HG02970 (cell line): Measurements from ENCODE around the gene LARGE1.

ENCODE experiments used
- ATAC-seq: cut with Tn5 transposase; IDR thresholded peaks from one replicate; pipeline ENCODE4 v1.9.1; 2021; ENCODE audit warnings: mild to moderate bottlenecking, moderate library complexity, moderate number of reproducible peaks; ENCODE audit not compliant: unreplicated experiment, low FRiP score

The LARGE1 gene

DNA sequence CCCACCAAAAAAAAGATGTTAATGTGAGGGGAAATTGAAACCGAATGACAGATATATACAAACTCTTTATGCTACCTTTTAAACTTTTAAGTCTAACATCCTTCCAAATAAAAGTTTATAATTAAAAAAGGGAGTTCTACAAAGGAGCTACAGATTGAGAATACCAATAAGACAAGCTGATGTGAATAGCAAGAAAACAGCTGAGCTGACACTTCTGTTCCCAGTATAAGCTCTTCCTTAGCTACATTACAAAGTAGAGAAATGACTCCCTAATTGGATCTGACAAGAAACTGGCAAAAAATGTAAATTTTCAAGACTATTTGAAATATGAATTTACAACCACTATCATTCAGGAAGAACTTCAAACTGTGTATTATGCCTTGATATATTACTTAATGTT, 567.5 kb downstream of the LARGE1 start:
- ATAC-seq: no peak

DNA sequence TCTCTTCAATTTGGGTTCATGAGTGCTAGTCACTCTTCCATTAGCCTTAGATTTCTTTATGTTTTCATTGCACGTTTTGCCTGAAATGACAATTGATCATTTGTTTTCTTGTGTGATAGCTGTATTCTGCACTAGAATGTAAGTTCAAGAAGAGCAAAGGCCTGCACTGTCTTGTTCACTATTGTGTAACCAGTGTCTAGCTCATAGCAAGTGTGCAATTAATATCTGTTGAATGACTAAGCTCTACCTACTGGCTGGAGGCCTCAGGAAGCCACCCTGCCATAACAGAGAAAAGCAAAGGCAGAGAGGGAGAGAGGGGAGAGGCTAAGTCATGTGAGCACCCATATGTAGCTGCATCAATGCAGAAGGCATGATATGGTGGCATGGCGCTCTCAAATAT, 569.3 kb downstream of the LARGE1 start:
- no peak for ATAC-seq

DNA sequence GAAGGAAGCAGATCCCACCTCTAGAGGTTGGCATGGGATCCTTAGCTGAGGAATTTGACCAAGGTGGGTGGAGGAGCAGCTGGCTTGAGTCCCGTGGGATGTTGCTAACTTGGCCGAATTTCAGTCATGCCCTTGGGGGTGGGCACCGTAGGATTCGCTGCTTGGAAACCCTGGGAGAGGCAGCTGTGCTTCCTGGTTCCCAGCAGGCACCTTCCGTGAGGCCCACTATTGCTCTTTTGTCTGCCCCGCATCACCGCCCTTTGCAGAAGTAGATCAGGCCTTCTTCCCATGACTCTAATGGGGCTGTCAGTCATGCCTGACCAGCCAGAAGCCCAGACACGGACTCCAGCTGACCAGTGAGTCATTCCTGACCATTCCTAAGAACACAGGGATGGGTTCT, 569.8 kb downstream of the LARGE1 start:
- no peak for ATAC-seq

DNA sequence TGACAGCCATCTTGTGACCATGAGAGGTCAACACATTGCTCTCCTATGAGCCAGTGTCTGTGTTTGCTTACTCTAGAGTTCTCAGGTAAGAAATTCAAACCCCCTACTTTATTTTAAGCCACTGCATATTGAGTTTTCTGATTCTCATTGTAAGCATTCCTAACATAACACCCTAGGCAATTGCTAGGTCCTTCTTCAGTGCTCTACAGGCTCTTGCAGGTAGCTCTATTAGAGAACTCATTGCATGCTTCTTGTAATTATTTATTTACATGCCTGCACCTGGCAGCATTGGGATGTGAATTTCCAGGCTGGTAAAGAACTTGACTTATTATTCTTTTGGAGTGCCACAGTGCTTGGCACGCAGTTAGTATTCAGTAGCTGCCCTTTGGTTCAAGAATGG, 573.3 kb downstream of the LARGE1 start:
- no peak for ATAC-seq

DNA sequence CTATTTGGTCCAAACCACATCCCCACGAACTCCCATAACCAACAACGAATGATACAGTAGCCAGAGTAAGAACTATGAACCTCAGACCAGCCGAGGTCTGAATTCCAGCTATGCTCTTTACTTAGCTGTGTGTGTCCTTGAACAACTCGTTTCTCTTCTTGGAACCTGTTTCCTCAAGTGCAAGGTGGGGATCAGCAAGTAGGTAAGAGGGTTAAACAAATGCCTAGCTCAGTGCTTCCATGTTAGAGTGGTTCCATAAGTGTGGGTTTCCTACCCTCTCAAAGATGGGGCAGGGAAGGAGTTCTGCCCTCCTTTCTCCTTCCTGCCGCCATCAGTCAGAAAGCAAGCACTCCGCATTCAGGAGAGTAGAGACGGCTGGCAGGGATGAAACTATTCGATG, 578.7 kb downstream of the LARGE1 start:
- no peak for ATAC-seq

DNA sequence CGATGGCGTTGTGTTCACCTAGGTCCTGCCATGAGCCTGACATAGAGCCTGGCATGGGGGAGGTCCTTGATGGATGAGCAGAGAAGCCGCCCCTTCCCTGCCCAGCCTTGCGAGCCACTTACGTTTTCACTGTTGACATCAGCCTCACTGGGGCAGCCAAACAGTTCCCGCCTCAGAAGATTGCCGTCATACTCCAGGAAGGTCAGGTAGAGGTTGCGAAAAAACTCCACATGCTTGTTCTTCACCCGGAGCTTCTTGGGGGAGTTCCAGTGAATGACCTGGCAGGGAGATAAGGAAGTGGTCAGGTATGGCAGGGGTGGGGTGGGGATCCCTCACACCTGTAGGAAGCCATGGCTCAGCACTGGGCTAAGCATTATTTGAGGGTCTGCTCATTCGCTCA, 582.8 kb downstream of the LARGE1 start:
- no peak for ATAC-seq

DNA sequence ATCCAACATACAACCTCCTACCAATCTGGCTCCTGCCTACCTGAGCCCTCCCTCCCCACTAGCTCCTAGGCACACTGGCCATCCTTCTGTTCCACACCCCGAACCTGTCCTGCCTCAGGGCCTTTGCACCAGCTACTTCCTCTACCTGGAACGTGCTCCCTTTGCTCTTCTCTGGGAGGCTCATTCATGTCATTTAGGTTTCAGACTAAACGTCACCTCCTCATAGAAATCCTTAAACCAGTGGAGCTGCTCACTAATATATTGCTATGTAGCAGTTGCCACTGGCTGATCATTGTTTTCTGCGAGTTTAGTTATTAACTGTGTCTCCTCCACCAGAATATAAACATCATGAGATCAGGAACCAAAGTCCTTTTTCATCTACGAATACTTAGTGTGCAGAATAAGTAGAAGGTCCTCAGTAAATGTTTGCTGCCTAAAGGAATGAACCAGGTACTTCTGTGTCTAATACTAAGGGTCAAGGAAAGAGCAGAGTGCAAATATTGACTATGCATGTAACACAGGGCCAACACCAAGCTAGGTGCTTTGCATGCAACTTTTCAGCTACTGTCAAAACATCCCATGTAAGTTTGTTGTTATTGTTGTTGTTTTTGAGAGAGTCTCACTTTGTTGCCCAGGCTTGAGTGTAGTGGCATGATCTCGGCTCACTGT, 584.5 kb downstream of the LARGE1 start:
- ATAC-seq: no peak

DNA sequence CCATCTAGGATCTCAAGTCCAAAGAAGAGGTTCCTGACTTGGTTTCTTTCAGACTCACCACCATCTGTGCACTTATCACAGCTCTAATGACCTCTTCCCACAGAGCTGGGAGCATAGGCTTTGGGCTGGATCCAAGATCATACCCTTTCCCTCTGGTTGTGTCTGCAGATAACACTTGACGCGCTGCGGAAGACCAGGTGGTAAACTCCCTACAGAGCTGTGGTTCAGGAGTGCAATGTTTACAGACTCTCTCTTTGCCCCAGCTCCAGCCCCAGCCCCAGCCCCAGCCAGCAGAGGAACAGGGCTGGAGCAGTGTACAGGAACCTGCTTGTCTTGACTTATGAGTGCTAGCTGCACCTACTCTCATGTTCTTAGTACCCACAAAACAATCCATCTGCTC, 587.7 kb downstream of the LARGE1 start:
- no peak for ATAC-seq

DNA sequence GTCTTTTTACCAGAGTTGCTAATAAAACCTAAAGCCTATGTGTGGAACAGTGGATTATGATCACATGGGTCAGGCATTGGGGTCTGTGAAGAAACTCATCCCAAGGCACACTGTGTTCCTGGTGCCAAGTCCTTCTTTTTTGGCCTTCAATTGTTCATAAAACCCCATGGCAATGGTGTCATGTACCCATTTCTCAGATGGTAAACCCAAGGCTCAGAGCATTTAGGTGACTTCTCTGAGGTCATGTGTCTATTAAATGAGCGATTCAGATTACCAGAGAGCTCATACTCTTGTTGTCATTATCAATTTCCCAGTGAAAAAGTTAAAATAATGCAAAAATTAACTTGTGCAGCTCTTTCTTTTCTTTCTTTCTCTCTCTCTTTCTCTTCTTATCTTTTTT, 589.3 kb downstream of the LARGE1 start:
- ATAC-seq: no peak

DNA sequence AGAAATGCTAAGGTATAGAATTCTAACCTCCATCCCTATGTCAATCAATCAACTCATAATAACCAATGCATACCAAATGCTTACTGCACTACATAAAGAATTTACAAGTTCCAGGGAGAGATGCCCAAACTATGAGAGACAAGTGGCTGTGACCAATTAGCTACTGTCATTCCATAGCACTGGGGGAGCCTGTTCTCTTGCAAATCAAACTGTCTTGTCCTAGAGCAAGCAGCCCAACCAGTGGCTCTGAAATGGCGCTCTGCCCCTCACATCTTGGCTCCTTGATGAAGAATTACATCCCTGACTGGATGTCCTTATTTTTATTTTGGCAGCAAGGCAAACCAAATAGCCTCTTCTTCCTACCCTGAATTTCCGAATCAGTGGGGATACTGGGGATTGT, 589.7 kb downstream of the LARGE1 start:
- no peak for ATAC-seq

DNA sequence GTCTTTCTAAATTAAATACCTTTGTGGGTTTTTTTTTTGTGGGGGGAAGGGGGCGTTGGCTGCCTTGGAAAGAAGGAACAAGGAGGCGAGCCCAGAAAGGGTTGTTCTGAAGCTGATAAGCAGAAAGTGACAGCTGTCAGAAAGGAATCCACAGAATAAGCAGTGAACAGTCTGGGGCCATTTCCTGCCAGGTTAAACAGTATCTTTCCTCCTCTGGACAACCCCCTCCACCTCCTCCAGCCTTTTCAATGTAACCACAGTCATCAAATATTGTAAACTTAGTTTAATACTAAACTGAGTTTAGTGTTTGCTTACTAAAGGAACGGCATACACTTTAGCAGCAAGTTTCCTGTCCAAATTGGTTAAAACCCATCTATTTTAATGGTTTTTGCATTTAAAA, 590.9 kb downstream of the LARGE1 start:
- no peak for ATAC-seq

DNA sequence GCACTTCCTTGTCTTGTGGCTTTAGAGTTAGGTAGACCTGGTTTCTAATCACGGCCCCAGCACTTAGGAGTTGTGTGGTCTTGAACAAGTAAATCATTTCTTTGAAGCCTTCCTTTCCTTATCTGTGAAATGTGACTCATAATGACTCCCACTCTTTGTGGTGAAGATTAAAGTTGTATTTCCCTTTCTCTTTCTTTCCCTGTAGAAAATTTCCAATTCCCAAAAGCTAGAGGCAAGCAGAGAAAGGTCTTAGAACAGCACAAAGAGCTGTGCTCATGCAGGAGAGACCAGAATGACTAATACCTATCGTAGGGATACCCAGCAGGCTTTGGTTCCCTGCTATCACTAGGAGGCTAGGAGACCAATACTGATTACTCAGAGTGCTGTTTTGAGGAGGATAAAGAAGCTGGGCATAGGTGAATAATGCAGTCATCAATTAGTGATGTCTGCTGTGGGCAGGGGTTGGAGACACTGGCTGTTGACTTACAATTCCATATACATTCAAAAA, 591.4 kb downstream of the LARGE1 start:
- ATAC-seq: no peak

DNA sequence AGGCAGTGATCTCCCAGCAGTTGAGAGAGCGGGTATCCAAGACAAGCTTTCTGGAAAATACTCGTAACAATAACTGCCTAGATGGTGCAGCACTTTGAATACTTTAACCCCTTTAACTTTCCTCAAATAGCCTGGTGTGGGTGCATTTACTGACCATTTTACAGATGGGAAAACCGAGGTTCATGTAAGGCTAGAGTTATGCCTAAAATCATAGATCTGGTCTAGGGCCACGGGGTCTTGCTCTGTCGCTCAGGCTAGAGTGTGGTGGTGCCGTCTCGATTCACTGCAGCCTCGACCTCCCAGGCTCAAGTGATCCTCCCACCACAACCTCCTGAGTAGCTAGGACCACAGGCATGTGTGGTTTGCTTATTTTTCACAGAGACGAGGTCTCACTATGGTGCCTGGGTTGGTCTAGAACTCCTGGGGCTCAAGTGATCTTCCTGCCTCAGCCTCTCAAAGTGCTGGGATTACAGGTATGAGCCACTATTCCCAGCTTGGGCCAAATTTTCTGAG, 592.9 kb downstream of the LARGE1 start:
- no peak for ATAC-seq

DNA sequence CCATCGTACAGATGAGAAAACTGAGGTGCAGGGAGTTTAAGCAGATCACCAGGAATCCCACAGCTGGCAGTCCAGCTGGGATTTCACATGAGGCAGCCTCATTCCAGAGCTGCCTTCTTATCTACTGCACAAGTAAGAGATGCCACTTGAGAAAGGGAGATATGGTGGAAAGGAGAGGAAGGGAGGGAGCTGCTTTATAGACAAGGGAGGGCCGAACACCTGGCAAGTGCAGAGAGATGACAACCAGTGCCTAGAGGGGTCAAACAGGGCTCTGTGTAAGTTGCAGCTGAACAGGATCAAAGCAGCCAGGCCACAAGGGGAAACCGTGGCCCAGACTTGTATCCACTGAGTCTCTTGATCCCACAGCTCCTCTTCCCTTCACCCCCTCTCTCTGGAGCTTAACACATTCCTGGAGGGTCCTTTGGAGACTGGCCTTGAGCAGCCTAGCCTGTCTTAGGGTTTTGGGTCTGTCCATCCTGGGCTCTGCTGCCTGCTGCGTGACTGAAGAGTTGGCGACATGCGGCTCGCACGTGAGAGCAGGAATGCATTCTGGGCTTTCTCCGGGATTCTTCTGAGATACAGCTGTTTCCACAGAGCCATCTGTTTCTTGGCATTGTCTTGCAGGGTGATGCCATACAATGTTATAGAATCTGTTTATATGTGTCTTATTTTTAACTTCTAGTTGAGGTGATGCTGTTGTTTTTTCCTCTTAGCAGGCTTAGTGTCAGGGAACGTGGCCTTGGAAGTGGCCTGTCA, 593.6 kb downstream of the LARGE1 start:
- ATAC-seq: no peak

DNA sequence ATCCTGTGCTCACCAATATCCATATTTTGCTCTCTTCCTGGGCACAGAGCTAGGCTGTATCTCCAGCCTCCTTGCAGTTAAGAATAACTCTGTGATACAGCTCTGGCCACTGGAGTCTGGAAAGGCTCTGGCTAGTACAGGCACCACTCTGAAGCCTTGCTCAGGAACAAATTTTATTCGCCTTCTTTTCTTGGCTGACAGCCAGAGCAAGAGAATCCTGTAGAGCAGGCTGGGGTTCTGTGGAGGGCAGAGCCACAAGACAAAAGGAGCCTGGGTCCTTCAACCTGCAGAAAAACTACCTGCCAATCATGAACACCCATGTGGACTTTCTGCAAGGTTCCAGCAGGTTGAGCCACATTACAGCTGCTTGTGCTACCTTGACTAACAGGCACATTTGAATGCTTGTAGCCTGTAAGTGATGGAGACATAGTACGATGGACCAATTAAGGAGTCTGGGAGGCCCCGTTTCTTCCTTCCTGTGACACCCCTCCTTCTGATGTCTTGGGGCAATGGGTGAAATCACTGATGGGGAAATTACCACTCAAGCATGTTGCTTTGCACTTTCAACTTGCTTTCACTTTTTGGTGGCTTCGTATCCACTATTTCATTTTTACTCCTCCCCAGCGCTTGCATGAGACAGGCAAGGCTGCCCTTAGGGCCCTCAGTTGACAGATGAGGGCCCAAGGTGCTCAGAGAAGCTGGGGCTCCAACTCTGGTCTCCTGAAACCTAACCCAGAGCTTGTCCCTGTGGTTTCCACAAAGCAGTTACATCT, 594.9 kb downstream of the LARGE1 start:
- no peak for ATAC-seq

DNA sequence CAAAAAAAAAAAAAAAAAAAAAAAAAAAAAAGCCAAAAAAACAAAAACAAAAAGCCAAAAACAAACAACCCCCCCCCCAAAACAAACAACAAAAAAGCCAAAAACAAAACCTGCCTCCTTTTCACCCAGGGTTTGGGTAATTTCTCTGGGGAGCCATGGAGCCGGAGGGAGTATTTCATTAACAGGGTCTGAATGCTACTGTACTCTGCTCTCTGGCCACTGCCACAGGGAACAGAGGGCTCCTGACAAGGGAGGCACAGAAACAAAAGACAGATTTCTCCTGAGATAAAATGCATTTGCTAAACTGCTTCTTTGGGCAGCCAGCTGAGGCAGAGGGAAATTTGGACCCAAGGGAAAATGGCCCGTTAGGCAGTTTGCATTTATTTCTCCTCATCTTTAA, 596.0 kb downstream of the LARGE1 start:
- no peak for ATAC-seq

DNA sequence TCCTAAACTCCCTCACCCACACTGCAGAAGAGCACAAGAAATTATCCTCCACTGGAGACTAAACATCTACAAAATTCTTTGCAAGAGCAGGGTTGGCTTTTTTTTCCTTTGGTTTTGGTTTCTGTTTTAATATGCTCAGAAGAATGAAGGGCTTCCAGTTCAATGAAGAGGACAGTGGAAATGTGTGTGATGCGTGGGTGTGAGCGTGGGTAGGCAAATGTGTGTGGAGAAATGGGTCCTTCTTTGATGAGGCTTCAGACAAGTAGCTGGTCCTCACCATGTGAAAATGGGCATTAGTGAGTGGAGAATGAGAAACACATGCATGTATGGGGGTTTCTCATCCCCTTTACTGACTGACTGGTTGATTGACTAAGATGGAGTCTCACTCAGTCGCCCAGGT, 598.8 kb downstream of the LARGE1 start:
- ATAC-seq: no peak

DNA sequence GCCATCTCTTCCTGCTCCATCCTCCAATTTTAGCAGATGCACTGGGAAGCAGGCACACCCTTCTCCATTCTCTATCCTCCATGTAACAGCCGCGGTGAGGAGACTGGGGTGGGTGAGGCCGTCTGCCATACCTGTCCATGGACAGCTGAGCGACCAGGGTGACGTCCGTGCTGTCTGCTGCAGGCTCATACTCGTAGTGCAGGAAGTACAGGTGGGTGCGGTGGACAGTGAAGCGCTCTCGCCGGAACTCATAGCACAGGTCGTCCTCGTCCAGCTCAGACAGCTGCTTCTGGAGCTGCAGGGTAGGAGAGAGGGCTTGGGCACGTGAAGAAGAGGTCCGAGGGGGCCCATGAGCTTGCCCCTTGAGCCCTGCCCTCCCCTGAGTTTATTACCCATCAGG, 604.3 kb downstream of the LARGE1 start:
- no peak for ATAC-seq

DNA sequence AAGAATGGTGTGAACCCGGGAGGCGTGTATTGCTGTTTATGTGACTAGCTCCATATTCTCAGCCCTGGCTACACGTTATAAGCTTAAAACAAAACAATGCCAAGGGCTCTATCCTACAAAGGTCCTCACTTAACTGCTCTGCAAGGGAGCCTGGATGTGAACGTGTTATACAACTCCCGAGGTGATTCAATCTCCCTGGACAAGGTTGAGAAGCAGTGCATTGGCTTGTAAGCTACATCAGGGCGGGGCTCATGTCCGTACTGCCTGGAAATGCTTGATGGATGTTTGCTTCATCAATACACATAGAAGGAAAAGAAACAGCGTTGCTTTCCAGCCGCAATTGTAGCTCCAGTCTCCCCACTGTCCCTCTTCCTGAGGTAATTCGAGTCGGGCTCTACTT, 605.2 kb downstream of the LARGE1 start:
- no peak for ATAC-seq

DNA sequence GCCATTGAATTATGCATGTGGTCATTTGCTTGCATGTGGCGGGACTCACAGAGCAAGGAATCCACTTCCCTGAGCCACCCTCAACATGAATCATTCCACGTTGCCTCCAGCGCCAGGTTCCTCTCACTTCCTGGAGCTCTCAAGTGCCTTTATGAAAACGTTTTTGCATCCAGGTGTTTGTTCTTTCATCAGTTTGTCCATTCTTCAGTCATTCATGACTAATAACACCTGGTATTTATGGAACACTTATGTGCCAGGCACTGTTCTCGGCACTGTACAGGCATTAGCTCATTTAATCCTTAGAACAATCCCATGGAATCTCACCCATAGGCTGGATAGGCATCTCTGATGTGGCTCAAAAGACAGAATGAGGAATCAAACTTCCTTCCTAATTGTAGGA, 606.0 kb downstream of the LARGE1 start:
- ATAC-seq: no peak

DNA sequence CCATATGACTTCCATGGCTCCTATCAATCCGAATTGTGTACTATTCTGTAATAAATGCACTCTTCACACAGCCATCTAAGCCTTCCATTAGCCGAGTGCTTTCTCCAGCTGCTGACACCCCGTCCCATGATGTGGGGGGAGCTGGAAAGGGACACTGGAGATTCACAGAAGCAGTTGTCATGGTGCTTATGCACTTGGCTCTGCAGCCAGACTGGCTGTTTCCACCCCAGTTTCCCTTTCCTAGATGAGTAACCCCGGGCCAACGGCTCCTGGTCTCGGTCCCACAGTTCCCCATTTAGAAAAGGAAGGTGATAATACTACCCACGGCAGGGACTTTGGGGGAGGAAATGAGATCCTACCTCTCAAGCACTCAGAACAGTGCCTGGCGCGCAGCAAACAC, 617.2 kb downstream of the LARGE1 start:
- ATAC-seq: no peak
